ENCODE measurements around the gene WNT5A.

The WNT5A gene

GRCh38 chr3:55481744-55482495 is 5.2 kb downstream of the WNT5A start:
- no peak overlapping the region for H3K9ac ChIP-seq (ENCODE audit: insufficient read length, low read depth)
- H3K4me3 ChIP-seq (ENCODE audit: insufficient read length, low read depth), result no peak overlapping the region
- H3K9me3 ChIP-seq (ENCODE audit: insufficient read depth, low read length), result peaks cover 16% of the 10 kb centered on the region; the same call in 1 of the 2 replicates
- H3K36me3 ChIP-seq (ENCODE audit: insufficient read depth, insufficient read length, low read length), result peaks cover 74% of the 10 kb centered on the region
- no peak for TF ChIP-seq SUZ12 (IDR thresholded peaks at IDR 0.05; ENCODE audit: extremely low read depth, insufficient read depth, insufficient read length)
- no peak for TF ChIP-seq ZNF274 (IDR thresholded peaks at IDR 0.05; ENCODE audit: low read depth, low read length)
- no peak for TF ChIP-seq YY1 (IDR thresholded peaks at IDR 0.05; ENCODE audit: insufficient read depth, insufficient read length)
- peaks cover 13% of the 10 kb centered on the region for H3K4me1 ChIP-seq (ENCODE audit: insufficient read depth, insufficient read length)
- no peak for DNase-seq (ENCODE audit: low read depth, low spot score)
- no peaks in the 10 kb centered on the region for H3K27me3 ChIP-seq (ENCODE audit: insufficient read depth, insufficient read length)

GRCh38 chr3:55480911-55481743 is 6.0 kb downstream of the WNT5A start:
- no peak for TF ChIP-seq SUZ12 (IDR thresholded peaks at IDR 0.05; ENCODE audit: extremely low read depth, insufficient read depth, insufficient read length)
- no peak for TF ChIP-seq YY1 (IDR thresholded peaks at IDR 0.05; ENCODE audit: insufficient read depth, insufficient read length)
- TF ChIP-seq ZNF274 (IDR thresholded peaks at IDR 0.05; ENCODE audit: low read depth, low read length), result no peak
- peaks cover 16% of the 10 kb centered on the region; the same call in 1 of the 2 replicates for H3K9me3 ChIP-seq (ENCODE audit: insufficient read depth, low read length)
- no peak for DNase-seq (ENCODE audit: low read depth, low spot score)
- peaks cover 13% of the 10 kb centered on the region for H3K4me1 ChIP-seq (ENCODE audit: insufficient read depth, insufficient read length)
- H3K9ac ChIP-seq (ENCODE audit: insufficient read length, low read depth), result no peak overlapping the region
- H3K4me3 ChIP-seq (ENCODE audit: insufficient read length, low read depth), result no peak overlapping the region
- H3K27me3 ChIP-seq (ENCODE audit: insufficient read depth, insufficient read length), result no peaks in the 10 kb centered on the region
- peaks cover 81% of the 10 kb centered on the region for H3K36me3 ChIP-seq (ENCODE audit: insufficient read depth, insufficient read length, low read length)

GRCh38 chr3:55477306-55478303 is 9.5 kb downstream of the WNT5A start:
- Histone ChIP-seq H3K36me3 (ENCODE audit: insufficient read depth, insufficient read length, low read length) (peaks cover 88% of the 10 kb centered on the region), H3K9ac (ENCODE audit: insufficient read length, low read depth) (no peak overlapping the region), H3K4me3 (ENCODE audit: insufficient read length, low read depth) (no peak overlapping the region), H3K27me3 (ENCODE audit: insufficient read depth, insufficient read length) (no peaks in the 10 kb centered on the region), H3K9me3 (ENCODE audit: insufficient read depth, low read length) (no peaks in the 10 kb centered on the region), H3K4me1 (ENCODE audit: insufficient read depth, insufficient read length) (peaks cover 8% of the 10 kb centered on the region)
- no peak for DNase-seq (ENCODE audit: low read depth, low spot score)
- TF ChIP-seq ZNF274 (IDR thresholded peaks at IDR 0.05; ENCODE audit: low read depth, low read length) (no peak), YY1 (IDR thresholded peaks at IDR 0.05; ENCODE audit: insufficient read depth, insufficient read length) (no peak), SUZ12 (IDR thresholded peaks at IDR 0.05; ENCODE audit: extremely low read depth, insufficient read depth, insufficient read length) (no peak)

GRCh38 chr3:55476515-55476914 is 10.6 kb downstream of the WNT5A start:
- H3K36me3 ChIP-seq (ENCODE audit: insufficient read depth, insufficient read length, low read length), result peaks cover 91% of the 10 kb centered on the region
- DNase-seq (ENCODE audit: low read depth, low spot score), result no peak
- no peak overlapping the region for H3K4me3 ChIP-seq (ENCODE audit: insufficient read length, low read depth)
- TF ChIP-seq SUZ12 (IDR thresholded peaks at IDR 0.05; ENCODE audit: extremely low read depth, insufficient read depth, insufficient read length) (no peak), ZNF274 (IDR thresholded peaks at IDR 0.05; ENCODE audit: low read depth, low read length) (no peak), YY1 (IDR thresholded peaks at IDR 0.05; ENCODE audit: insufficient read depth, insufficient read length) (no peak)
- H3K9ac ChIP-seq (ENCODE audit: insufficient read length, low read depth), result no peak overlapping the region
- H3K9me3 ChIP-seq (ENCODE audit: insufficient read depth, low read length), result no peaks in the 10 kb centered on the region
- peaks cover 1% of the 10 kb centered on the region for H3K4me1 ChIP-seq (ENCODE audit: insufficient read depth, insufficient read length)
- H3K27me3 ChIP-seq (ENCODE audit: insufficient read depth, insufficient read length), result no peaks in the 10 kb centered on the region

- Histone ChIP-seq H3K9ac (ENCODE audit: insufficient read length, low read depth) (no peak overlapping the region), H3K4me3 (ENCODE audit: insufficient read length, low read depth) (no peak overlapping the region), H3K9me3 (ENCODE audit: insufficient read depth, low read length) (no peaks in the 10 kb centered on the region), H3K27me3 (ENCODE audit: insufficient read depth, insufficient read length) (no peaks in the 10 kb centered on the region), H3K36me3 (ENCODE audit: insufficient read depth, insufficient read length, low read length) (peaks cover 94% of the 10 kb centered on the region), H3K4me1 (ENCODE audit: insufficient read depth, insufficient read length) (no peaks in the 10 kb centered on the region)
- no peak for TF ChIP-seq SUZ12 (IDR thresholded peaks at IDR 0.05; ENCODE audit: extremely low read depth, insufficient read depth, insufficient read length)
- DNase-seq (ENCODE audit: low read depth, low spot score), result no peak
Observed at GRCh38 chr3:55474213-55474632, 12.9 kb downstream of the WNT5A start.

DNA sequence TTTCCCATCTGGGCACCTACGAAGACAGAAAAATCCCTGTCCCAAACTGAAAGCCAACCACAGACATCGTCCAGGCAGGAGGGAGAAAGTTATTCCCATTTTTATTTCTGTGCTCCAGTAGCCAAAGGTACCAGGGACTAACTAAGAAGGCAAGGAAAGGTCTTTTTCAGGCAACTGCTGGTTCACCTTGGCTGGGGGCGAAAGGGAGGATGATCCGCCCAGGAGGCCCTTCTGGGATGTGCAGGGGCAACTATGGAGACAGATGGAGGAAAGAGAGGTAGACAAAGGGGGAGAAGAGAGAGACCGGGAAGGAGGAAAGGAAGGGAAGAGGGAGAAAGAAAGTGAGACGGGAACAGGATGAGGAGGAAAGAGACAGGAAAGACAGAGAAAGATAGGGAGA is 13.3 kb downstream of the WNT5A start:
- no peak for TF ChIP-seq YY1 (IDR thresholded peaks at IDR 0.05; ENCODE audit: insufficient read depth, insufficient read length)
- TF ChIP-seq SUZ12 (IDR thresholded peaks at IDR 0.05; ENCODE audit: extremely low read depth, insufficient read depth, insufficient read length), result no peak
- TF ChIP-seq ZNF274 (IDR thresholded peaks at IDR 0.05; ENCODE audit: low read depth, low read length), result no peak
- Histone ChIP-seq H3K27me3 (ENCODE audit: insufficient read depth, insufficient read length) (no peaks in the 10 kb centered on the region), H3K9ac (ENCODE audit: insufficient read length, low read depth) (no peak overlapping the region), H3K9me3 (ENCODE audit: insufficient read depth, low read length) (no peaks in the 10 kb centered on the region), H3K4me1 (ENCODE audit: insufficient read depth, insufficient read length) (no peaks in the 10 kb centered on the region), H3K4me3 (ENCODE audit: insufficient read length, low read depth) (no peak overlapping the region), H3K36me3 (ENCODE audit: insufficient read depth, insufficient read length, low read length) (peaks cover 94% of the 10 kb centered on the region)
- DNase-seq (ENCODE audit: low read depth, low spot score), result no peak

All from NT2/D1 (cell line).